VCaP (cell line): ENCODE data around the gene OLIG2.

ENCODE experiments used
- H3K27ac ChIP-seq: fragments of 450-650 bp; 2 replicates; pipeline ENCODE4 v1.5.1; 2017
- CTCF ChIP-seq: fragments of 450-650 bp; conservative IDR thresholded peaks from 2 replicates; pipeline ENCODE4 v1.5.1; 2017; ENCODE audit warnings: mild to moderate bottlenecking, moderate library complexity

OLIG2 gene

GRCh38 chr21:33029975-33030461, 4.3 kb downstream of the OLIG2 start:
- TF ChIP-seq CTCF: no peak
- H3K27ac ChIP-seq: no peak overlapping the region

DNA sequence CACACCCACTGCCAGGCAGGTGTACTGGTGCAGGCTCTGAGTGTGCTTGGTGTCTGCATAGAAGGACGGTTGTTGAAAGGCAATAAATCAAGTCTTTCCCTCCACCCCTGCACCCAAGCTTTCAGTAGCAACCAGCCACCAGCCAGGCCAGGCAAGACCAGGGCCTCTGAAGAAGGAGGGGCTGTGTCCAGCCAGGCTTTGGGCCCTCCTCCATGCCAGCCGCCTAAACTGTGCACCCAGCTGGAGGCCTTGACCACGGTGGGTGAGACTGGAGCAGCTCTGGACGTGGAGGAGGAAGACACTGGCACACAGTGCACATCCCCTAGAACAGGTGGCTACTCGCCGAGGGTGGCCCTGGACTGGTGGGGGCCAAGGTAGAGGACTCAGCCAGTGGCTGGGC, 4.9 kb downstream of the OLIG2 start:
- TF ChIP-seq CTCF: no peak
- no peak overlapping the region for H3K27ac ChIP-seq

DNA sequence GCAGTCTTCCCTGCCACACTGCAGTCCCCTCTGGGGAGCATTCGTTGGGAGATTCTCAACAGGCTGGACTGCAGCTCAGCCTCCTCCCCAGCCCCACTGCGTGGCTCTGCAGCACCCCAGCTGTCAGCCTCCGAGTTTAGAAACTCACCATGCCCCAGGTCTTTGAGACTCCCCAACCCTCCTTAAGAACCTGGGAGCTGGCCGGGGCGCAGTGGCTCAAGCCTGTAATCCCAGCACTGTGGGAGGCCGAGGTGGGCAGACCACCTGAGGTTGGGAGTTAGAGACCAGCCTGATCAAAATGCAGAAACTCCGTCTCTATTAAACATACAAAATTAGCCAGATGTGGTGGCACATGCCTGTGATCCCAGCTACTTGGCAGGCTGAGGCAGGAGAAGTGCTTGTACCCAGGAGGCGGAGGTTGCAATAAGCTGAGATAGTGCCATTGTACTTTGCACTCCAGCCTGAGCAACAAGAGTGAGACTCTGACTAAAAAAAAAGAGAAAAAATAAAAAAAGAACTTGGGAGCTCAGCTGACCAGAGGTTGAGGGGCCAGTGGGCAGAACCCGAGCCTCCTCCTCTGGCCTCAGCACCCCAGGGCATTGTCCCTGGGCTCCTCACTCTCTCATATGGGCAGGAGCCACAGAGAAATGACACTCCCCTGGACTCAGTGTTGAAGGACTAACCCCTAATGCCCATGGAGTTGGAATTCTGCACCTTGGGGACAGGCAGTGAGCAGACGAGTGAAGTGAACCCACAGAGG, 5.6 kb downstream of the OLIG2 start:
- no peak for TF ChIP-seq CTCF
- no peak overlapping the region for H3K27ac ChIP-seq

DNA sequence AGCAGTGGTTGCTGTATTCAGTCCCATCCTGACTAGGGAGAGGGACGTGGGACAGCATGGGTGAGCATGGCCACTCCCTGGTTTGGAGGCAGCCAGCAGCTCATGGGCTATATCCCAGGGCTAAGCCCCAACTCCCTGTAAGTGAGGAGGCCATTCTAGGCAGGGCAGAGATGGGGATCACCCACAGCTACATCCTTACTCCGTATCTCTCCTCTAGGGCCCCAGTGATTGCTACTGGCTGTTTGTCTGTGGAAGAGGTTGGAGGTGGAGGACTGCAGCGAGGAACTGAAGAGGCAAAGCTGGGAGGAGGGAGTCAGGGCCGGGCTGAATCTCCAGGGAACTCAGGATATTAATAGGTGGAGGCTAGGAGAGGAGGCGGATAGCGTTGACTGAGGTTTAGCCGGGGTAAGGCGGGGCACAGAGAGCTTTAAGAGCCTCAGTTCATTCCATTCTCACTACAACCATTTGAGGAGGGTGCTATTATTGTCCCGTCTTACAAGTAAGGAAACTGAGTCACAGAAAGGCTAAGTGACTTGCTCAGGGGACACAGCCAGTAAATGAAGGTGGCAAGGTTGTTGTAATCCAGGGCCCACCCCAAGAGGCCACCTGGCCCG, 6.8 kb downstream of the OLIG2 start:
- H3K27ac ChIP-seq: no peak overlapping the region
- no peak for TF ChIP-seq CTCF

DNA sequence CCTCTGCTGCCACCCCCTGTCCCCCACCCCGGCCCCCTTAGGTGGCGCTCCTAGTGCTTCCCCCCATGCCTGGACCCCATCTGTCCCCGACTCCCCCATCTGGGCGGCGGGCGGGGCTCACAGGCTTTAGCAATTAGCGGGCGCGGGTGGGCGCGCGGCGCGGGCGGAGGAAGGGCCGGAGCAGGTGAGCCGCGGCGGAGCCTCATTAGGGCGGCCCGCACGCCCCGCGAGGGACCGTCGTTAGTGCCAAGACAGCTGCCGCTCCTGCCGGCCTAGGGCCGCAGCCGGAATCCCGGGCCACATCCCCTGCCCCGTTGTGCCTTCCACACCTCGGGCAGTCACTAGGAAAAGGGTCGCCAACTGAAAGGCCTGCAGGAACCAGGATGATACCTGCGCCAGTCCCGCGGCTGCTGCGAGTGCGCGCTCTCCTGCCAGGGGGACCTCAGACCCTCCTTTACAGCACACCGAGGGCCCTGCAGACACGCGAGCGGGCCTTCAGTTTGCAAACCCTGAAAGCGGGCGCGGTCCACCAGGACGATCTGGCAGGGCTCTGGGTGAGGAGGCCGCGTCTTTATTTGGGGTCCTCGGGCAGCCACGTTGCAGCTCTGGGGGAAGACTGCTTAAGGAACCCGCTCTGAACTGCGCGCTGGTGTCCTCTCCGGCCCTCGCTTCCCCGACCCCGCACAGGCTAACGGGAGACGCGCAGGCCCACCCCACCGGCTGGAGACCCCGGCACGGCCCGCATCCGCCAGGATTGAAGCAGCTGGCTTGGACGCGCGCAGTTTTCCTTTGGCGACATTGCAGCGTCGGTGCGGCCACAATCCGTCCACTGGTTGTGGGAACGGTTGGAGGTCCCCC, 7.6 kb downstream of the OLIG2 start:
- H3K27ac ChIP-seq: no peak overlapping the region
- TF ChIP-seq CTCF: no peak

GRCh38 chr21:33033961-33034413, 8.3 kb downstream of the OLIG2 start:
- TF ChIP-seq CTCF: no peak
- H3K27ac ChIP-seq: no peak overlapping the region

- TF ChIP-seq CTCF: no peak
- H3K27ac ChIP-seq: no peak overlapping the region
These were observed 9.4 kb downstream of the OLIG2 start for GRCh38 chr21:33035147-33035546.
